ENCODE data around the gene LGALS9B.
"Not testable (repeated sequence)": the region's sequence is repeated elsewhere in the genome, so short reads cannot be mapped to it uniquely, and the experiment has no call there.

LGALS9B gene

DNA sequence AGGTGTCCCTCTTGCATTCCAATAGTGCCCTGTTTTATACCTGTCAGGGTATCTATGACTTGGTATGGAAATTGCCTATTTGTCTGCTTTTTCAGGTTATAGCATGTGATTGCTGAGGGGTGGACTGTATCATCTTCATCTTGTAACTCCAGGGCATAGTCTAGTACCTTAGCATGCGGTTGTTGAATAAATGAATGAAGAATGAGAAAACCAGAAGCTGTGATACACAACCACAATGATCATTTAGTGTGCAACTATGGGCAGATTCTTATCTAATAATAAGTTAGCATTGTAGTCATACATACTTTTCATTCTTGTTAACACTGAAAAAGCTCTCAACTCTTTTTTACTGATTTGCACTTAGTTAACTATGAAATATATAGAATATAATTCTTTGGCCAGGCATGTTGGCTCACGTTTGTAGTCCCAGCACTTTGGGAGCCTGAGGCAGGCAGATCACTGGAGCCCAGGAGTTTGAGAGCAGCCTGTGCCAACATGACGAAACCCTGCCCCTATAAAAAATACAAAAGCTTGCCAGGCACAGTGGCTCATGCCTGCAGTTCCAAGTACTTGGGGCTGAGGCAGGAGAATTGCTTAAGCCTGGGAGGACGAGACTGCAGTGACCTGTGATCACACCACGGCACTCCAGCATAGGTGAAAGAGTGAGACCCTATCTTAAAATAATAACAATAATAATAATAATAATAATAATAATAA lies 65.9 kb downstream of the LGALS9B start:
- DNase-seq = not testable (repeated sequence)

DNA sequence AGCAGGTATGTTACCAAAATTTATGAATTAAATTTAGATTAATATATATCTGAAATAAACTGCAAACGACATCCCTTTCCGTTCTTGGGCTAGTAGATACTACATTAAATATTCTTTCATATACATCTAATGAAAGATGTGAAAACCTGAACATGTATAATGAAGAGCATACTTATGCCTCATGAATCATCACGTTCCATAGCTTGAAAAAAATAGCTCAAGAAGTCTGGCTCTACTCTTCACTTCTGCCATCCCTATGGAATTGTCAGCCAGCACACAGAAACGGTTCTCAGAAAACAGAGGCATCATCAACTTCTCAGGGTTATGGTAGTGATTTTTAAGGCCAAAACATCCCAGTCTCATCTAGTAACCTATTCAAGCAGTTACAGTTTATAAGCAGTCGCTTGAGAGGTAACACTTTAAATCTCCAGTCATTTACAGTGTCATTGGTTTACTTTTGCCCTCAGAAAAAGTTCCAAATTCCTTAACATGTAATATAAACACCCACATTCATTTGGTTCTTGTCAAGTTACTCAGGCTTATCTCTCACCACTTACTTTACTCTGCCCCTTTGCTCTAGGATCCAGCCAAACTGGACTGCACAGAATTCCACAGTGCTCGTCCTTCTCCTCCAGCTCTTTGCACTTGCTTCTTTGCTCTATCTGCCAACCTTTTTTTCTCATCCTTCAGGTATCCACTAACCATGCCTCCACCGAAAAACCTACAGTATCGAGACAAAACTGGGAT lies 66.6 kb downstream of the LGALS9B start:
- DNase-seq = not testable (repeated sequence)

Measured in DMS53 (cell line).